Measurements from ENCODE around the gene MRTFA.

DNA sequence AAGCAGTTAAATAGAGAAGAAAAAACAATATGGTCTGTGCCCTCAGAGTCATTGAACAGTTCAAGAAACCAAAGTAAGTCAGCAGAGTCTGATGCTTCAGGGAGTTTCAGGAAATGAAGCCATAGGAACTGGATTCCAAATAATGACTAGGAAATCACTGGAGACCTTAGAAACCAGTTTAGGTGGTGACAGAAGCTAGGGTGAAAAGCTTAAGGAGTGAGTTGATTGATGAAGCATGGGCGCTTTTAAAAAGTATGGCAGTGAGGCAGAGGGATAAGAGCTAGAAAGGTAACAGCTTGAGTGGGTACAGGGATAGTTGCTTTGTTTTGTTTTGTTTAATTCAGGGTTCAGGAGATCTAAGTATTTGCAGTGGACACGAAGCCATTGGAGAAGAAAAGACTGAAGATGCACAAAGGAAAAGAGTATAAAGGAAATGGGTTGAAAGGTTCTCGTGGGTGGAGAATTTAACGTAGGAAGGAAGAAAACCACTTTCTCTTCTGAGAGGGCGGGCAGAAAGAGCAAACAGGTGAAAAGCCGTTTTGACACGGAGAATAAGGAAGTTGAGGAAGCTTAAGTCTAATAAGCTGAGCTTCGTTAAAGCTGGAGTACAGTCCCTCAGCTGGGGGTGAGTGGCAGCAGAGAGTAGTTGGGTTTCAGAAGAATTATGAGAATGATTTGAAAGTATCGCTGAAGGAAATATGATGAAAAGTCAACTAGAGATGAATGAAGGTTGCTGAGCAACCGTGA, 251.3 kb downstream of the MRTFA start:
- TF ChIP-seq CTCF (IDR thresholded peaks at IDR 0.05) (no peak), POLR2A (IDR thresholded peaks at IDR 0.05) (no peak)
